ENCODE measurements around the gene ZC3HAV1L.
"Not testable (repeated sequence)": the region's sequence is repeated elsewhere in the genome, so short reads cannot be mapped to it uniquely, and the experiment has no call there.

The ZC3HAV1L gene

GRCh38 chr7:139059905-139060304 lies 24.1 kb upstream of the ZC3HAV1L start:
- H3K4me3 ChIP-seq (ENCODE audit: low read depth in 1 of 2, low read length in 2 of 2): no peak overlapping the region
- H3K4me1 ChIP-seq (ENCODE audit: insufficient read depth, low read length): no peaks in the 10 kb centered on the region
- H3K9ac ChIP-seq (ENCODE audit: low read depth, low read length): no peak overlapping the region
- no peak overlapping the region for H3K27ac ChIP-seq (ENCODE audit: low read length)
- H3K9me3 ChIP-seq (ENCODE audit: insufficient read depth, low read length, severe bottlenecking): no peaks in the 10 kb centered on the region
- H2AFZ ChIP-seq (ENCODE audit: low read depth, low read length): no peak overlapping the region
- H4K20me1 ChIP-seq (ENCODE audit: insufficient read depth, low read length): peaks cover 23% of the 10 kb centered on the region
- H3K36me3 ChIP-seq (ENCODE audit: insufficient read depth, low read length): peaks cover 93% of the 10 kb centered on the region
- no peak overlapping the region for H3K4me2 ChIP-seq (ENCODE audit: insufficient read depth, low read length)
- no peak for DNase-seq
- TF ChIP-seq EZH2 (IDR thresholded peaks at IDR 0.05; ENCODE audit: borderline replicate concordance, low read depth, low read length, severe bottlenecking): no peak
- peaks cover 53% of the 10 kb centered on the region for H3K79me2 ChIP-seq (ENCODE audit: insufficient read depth, low read length)
- ATAC-seq (ENCODE audit: insufficient read depth, low read depth): no peak
- no peaks in the 10 kb centered on the region for H3K27me3 ChIP-seq (ENCODE audit: insufficient read depth, low read length, poor library complexity)

DNA sequence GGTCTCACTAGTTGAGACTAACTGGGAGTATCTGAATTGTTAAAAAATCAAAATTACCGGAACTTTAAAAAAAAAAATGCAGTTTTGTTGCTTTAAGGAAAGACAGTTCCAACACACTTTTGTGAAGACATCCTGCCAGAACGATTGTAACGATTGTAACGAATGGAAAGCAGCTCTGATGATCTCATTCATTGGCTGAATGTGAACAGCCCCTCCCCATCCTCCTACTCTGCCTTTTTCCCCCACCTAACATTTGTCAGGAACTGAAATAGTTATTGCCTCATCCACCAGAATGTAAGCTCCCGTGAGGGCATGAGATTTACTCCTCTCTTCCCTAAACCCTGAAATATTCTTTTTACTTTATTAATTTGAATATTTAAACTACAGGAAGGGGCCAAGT lies 23.1 kb upstream of the ZC3HAV1L start:
- Histone ChIP-seq H3K9me3 (ENCODE audit: insufficient read depth, low read length, severe bottlenecking) (no peaks in the 10 kb centered on the region), H3K79me2 (ENCODE audit: insufficient read depth, low read length) (peaks cover 47% of the 10 kb centered on the region), H3K4me3 (ENCODE audit: low read depth in 1 of 2, low read length in 2 of 2) (no peak overlapping the region), H3K4me1 (ENCODE audit: insufficient read depth, low read length) (no peaks in the 10 kb centered on the region), H3K9ac (ENCODE audit: low read depth, low read length) (no peak overlapping the region), H3K36me3 (ENCODE audit: insufficient read depth, low read length) (peaks cover 93% of the 10 kb centered on the region), H3K27ac (ENCODE audit: low read length) (no peak overlapping the region), H4K20me1 (ENCODE audit: insufficient read depth, low read length) (peaks cover 22% of the 10 kb centered on the region), H2AFZ (ENCODE audit: low read depth, low read length) (no peak overlapping the region), H3K27me3 (ENCODE audit: insufficient read depth, low read length, poor library complexity) (no peaks in the 10 kb centered on the region), H3K4me2 (ENCODE audit: insufficient read depth, low read length) (no peak overlapping the region)
- TF ChIP-seq, protein P1, sequence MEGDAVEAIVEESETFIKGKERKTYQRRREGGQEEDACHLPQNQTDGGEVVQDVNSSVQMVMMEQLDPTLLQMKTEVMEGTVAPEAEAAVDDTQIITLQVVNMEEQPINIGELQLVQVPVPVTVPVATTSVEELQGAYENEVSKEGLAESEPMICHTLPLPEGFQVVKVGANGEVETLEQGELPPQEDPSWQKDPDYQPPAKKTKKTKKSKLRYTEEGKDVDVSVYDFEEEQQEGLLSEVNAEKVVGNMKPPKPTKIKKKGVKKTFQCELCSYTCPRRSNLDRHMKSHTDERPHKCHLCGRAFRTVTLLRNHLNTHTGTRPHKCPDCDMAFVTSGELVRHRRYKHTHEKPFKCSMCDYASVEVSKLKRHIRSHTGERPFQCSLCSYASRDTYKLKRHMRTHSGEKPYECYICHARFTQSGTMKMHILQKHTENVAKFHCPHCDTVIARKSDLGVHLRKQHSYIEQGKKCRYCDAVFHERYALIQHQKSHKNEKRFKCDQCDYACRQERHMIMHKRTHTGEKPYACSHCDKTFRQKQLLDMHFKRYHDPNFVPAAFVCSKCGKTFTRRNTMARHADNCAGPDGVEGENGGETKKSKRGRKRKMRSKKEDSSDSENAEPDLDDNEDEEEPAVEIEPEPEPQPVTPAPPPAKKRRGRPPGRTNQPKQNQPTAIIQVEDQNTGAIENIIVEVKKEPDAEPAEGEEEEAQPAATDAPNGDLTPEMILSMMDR (IDR thresholded peaks at IDR 0.05; ENCODE audit: borderline replicate concordance, extremely low read depth, low read length, poor library complexity, severe bottlenecking): no peak
- no peak for TF ChIP-seq EZH2 (IDR thresholded peaks at IDR 0.05; ENCODE audit: borderline replicate concordance, low read depth, low read length, severe bottlenecking)
- ATAC-seq (ENCODE audit: insufficient read depth, low read depth): no peak
- DNase-seq: no peak

- Histone ChIP-seq H4K20me1 (ENCODE audit: insufficient read depth, low read length) (peaks cover 18% of the 10 kb centered on the region), H3K36me3 (ENCODE audit: insufficient read depth, low read length) (peaks cover 96% of the 10 kb centered on the region), H3K79me2 (ENCODE audit: insufficient read depth, low read length) (peaks cover 28% of the 10 kb centered on the region), H3K27ac (ENCODE audit: low read length) (no peak overlapping the region), H3K4me2 (ENCODE audit: insufficient read depth, low read length) (no peak overlapping the region), H3K4me3 (ENCODE audit: low read depth in 1 of 2, low read length in 2 of 2) (no peak overlapping the region), H3K4me1 (ENCODE audit: insufficient read depth, low read length) (no peaks in the 10 kb centered on the region), H3K9me3 (ENCODE audit: insufficient read depth, low read length, severe bottlenecking) (no peaks in the 10 kb centered on the region), H2AFZ (ENCODE audit: low read depth, low read length) (no peak overlapping the region), H3K9ac (ENCODE audit: low read depth, low read length) (no peak overlapping the region), H3K27me3 (ENCODE audit: insufficient read depth, low read length, poor library complexity) (no peaks in the 10 kb centered on the region)
- no peak for DNase-seq
- TF ChIP-seq EZH2 (IDR thresholded peaks at IDR 0.05; ENCODE audit: borderline replicate concordance, low read depth, low read length, severe bottlenecking): no peak
- TF ChIP-seq, protein P1 (IDR thresholded peaks at IDR 0.05; ENCODE audit: borderline replicate concordance, extremely low read depth, low read length, poor library complexity, severe bottlenecking): no peak
- no peak for ATAC-seq (ENCODE audit: insufficient read depth, low read depth)
These were observed 19.8 kb upstream of the ZC3HAV1L start for GRCh38 chr7:139055674-139056073.

DNA sequence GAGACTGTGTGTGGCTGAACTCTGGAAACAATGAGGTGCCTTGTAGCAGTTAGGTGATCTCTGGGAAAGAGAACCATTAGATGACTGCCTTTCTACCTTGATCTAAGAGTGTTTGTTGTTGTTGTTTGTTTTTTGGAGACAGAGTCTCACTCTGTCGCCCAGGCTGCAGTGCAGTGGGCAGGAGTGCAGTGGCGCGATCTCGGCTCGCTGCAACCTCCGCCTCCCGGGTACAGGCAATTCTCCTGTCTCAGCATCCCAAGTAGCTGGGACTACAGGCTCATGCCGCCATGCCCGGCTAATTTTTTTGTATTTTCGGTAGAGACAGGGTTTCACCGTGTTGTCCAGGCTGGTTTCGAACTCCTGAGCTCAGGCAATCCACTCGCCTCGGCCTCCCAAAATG lies 18.8 kb upstream of the ZC3HAV1L start:
- H3K36me3 ChIP-seq (ENCODE audit: insufficient read depth, low read length): peaks cover 96% of the 10 kb centered on the region
- H3K27ac ChIP-seq (ENCODE audit: low read length); H3K4me3 ChIP-seq (ENCODE audit: low read depth in 1 of 2, low read length in 2 of 2); H3K9ac ChIP-seq (ENCODE audit: low read depth, low read length); H3K27me3 ChIP-seq (ENCODE audit: insufficient read depth, low read length, poor library complexity); H2AFZ ChIP-seq (ENCODE audit: low read depth, low read length); H3K4me1 ChIP-seq (ENCODE audit: insufficient read depth, low read length); H3K9me3 ChIP-seq (ENCODE audit: insufficient read depth, low read length, severe bottlenecking); H3K4me2 ChIP-seq (ENCODE audit: insufficient read depth, low read length); DNase-seq; ATAC-seq (ENCODE audit: insufficient read depth, low read depth): not testable (repeated sequence)
- H4K20me1 ChIP-seq (ENCODE audit: insufficient read depth, low read length): peaks cover 17% of the 10 kb centered on the region
- peaks cover 22% of the 10 kb centered on the region for H3K79me2 ChIP-seq (ENCODE audit: insufficient read depth, low read length)
